SU-DHL-6 (cell line): ENCODE measurements around the gene CRK.

Experiments used
- CTCF ChIP-seq: fragments of 200-600 bp; sonication (generic); IDR thresholded peaks from one replicate; pipeline ENCODE4 v1.5.1; 2017; ENCODE audit warnings: antibody characterized with exemption, mild to moderate bottlenecking, low read length, moderate library complexity; ENCODE audit not compliant: insufficient read depth, poor library complexity, severe bottlenecking
- EZH2phosphoT487 ChIP-seq: fragments of 200-600 bp; sonication (generic), shearing (Covaris generic); conservative IDR thresholded peaks from 2 replicates; pipeline ENCODE4 v1.6.1; 2018; ENCODE audit warnings: mild to moderate bottlenecking, antibody characterized with exemption, low read length, moderate library complexity, mixed read lengths

GRCh38 chr17:1442187-1442586 lies 13.8 kb downstream of the CRK start:
- no peak for TF ChIP-seq CTCF
- no peak for TF ChIP-seq EZH2phosphoT487
